ENCODE measurements around the gene ADPRS.

The ADPRS gene

GRCh38 chr1:36088577-36089392 lies at the start of gene ADPRS:
Gene ADPRS, plus strand, starts transcription at chr1:36088892. Its CDS starts 13 bp downstream, at chr1:36088905.
- DNase-seq = peak; percentile 88

- DNase-seq = no peak
These were observed 48.5 kb upstream of the ADPRS start for GRCh38 chr1:36040238-36040637.

- no peak for DNase-seq
These were observed 36.9 kb upstream of the ADPRS start for GRCh38 chr1:36051821-36052220.

GRCh38 chr1:36053978-36054377 lies 34.7 kb upstream of the ADPRS start:
- no peak for DNase-seq

GRCh38 chr1:36055706-36056105 lies 33.0 kb upstream of the ADPRS start:
- DNase-seq = no peak

GRCh38 chr1:36062315-36062714 lies 26.4 kb upstream of the ADPRS start:
- no peak for DNase-seq

- no peak for DNase-seq
These were observed 20.8 kb upstream of the ADPRS start for GRCh38 chr1:36067871-36068270.

- no peak for DNase-seq
These were observed 19.8 kb upstream of the ADPRS start for GRCh38 chr1:36068866-36069265.

GRCh38 chr1:36070349-36070748 lies 18.3 kb upstream of the ADPRS start:
- DNase-seq = no peak

- DNase-seq = no peak
These were observed 11.6 kb upstream of the ADPRS start for GRCh38 chr1:36076979-36077573.

- no peak for DNase-seq
These were observed 8.5 kb upstream of the ADPRS start for GRCh38 chr1:36080236-36080635.

GRCh38 chr1:36080801-36081200 lies 7.9 kb upstream of the ADPRS start:
- no peak for DNase-seq

- no peak for DNase-seq
These were observed 6.7 kb upstream of the ADPRS start for GRCh38 chr1:36081926-36082485.

GRCh38 chr1:36083219-36083618 lies 5.5 kb upstream of the ADPRS start:
- no peak for DNase-seq

- peak; percentile 82 for DNase-seq
These were observed 4.8 kb upstream of the ADPRS start, which contains the start of gene TEKT2 for GRCh38 chr1:36083635-36084496. Gene TEKT2, plus strand, starts transcription at chr1:36084094. Its CDS starts 828 bp downstream, at chr1:36084922.

GRCh38 chr1:36084497-36085115 lies 4.1 kb upstream of the ADPRS start:
- peak; percentile 21 for DNase-seq

- no peak for DNase-seq
These were observed 3.6 kb upstream of the ADPRS start for GRCh38 chr1:36085126-36085525.

- no peak for DNase-seq
These were observed 2.8 kb upstream of the ADPRS start for GRCh38 chr1:36085686-36086526.

- no peak for DNase-seq
These were observed 2.0 kb upstream of the ADPRS start for GRCh38 chr1:36086529-36087232.

GRCh38 chr1:36087233-36088123 lies 1.2 kb upstream of the ADPRS start:
- no peak for DNase-seq
